D721Med (cell line): ENCODE measurements around the gene KCNIP4.

Experiments
- DNase-seq: peaks from one replicate; pipeline ENCODE4 v3.0.0; 2011; ENCODE audit warnings: low spot score; ENCODE audit not compliant: insufficient read length
- FAIRE-seq: peaks from 2 replicates; lab custom pipeline; 2011; peaks lifted over from hg19 to GRCh38; lab: Jason Lieb, UNC
- TF ChIP-seq, protein P1 (sequence below): IDR thresholded peaks from 2 replicates; pipeline ENCODE4 v1.5.1; 2012; ENCODE audit warnings: mild to moderate bottlenecking, control low read depth; ENCODE audit not compliant: insufficient read depth; ENCODE audit errors: missing control alignments

KCNIP4 gene

DNA sequence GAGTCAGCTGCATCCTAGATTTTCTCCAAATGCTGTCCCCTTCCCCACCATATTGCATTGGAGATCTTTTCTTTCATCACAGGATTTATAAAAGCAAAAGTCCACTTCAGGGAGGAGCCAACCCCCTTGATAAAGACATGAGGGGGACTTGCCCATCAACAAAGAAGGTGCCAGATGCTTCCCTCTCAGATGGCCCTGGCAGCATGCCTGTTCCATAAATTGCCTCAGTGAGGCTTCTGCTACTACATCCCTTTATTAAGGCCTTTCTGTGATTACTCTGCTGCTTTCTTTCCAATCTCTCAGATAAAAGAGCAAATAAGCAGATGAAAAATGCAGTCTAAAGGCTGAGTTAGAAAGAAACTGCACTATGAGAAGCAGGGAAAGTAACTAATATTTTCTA is 736.7 kb downstream of the KCNIP4 start:
- DNase-seq (no peak), FAIRE-seq (no peak)
- TF ChIP-seq, protein P1, sequence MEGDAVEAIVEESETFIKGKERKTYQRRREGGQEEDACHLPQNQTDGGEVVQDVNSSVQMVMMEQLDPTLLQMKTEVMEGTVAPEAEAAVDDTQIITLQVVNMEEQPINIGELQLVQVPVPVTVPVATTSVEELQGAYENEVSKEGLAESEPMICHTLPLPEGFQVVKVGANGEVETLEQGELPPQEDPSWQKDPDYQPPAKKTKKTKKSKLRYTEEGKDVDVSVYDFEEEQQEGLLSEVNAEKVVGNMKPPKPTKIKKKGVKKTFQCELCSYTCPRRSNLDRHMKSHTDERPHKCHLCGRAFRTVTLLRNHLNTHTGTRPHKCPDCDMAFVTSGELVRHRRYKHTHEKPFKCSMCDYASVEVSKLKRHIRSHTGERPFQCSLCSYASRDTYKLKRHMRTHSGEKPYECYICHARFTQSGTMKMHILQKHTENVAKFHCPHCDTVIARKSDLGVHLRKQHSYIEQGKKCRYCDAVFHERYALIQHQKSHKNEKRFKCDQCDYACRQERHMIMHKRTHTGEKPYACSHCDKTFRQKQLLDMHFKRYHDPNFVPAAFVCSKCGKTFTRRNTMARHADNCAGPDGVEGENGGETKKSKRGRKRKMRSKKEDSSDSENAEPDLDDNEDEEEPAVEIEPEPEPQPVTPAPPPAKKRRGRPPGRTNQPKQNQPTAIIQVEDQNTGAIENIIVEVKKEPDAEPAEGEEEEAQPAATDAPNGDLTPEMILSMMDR: no peak

DNA sequence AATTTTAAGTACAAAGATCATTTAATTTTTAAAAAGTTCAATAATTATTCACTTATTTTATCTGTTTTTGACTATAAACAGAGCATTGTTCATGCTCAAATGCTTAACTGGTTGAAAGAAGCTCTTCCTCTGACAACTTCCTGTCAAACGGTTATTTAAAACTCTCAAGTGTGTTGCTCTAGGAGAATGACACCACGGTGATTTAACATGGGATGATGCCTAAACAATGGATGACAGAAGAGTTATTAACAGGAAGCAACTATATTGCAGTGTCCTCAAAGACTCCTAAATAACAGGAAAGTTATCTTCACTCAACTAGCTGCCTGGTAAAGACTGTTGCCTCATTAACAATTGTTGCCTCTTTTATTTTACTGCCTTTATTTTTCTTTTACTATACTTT is 738.7 kb downstream of the KCNIP4 start:
- TF ChIP-seq, protein P1: no peak
- FAIRE-seq (no peak), DNase-seq (no peak)

DNA sequence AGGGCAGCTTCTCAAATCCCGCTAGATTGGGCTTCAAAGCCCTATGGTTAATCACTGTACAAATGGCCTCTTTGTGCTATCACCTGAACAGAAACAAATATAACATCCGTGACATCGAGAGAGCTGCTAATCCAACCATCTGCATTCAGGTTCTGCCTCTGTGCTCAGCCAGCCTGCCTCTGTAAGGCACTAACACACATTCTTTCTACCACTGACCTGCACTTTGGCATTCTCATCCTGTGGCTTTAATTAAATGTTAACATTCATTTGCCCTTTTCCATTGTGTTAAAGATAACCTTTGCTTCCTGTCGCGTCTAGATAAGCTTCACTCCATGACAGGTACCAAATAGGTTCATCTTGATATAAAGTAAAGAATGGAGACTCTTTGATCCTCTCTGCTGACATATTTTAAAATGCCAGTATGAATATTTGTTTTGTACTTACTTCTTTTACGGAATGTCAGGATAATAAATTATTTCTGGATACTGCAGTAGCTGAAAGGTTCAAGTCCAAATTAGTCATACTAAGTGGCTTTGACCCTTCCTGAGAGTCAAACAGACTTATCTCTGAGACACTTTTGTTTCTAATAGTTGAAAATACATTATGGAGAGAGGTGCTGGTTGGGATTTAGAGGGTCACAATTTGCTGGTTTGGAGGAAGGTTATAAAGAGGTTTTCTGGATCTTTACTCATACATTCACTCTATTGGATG is 742.6 kb downstream of the KCNIP4 start:
- DNase-seq: no peak
- FAIRE-seq: no peak
- TF ChIP-seq, protein P1: no peak

DNA sequence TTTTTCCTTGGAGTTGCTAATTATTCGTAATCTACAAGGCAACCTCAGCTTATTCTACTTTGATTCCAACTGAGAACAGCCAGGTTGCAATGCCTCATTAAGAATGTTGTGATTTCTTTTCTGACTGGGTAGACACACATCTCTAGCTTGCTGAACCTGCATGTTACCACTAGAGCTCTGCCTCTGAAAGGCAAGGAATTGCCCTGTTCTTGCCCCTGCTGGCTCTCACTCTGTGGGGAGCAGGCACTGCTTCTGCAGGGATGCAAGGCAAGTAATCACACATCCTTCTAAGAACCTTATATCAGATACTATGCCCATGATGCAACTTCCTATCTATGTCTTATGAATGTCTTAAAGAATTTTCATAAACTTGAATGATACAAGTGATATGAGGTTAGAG is 745.2 kb downstream of the KCNIP4 start:
- FAIRE-seq (no peak), DNase-seq (no peak)
- TF ChIP-seq, protein P1: no peak

DNA sequence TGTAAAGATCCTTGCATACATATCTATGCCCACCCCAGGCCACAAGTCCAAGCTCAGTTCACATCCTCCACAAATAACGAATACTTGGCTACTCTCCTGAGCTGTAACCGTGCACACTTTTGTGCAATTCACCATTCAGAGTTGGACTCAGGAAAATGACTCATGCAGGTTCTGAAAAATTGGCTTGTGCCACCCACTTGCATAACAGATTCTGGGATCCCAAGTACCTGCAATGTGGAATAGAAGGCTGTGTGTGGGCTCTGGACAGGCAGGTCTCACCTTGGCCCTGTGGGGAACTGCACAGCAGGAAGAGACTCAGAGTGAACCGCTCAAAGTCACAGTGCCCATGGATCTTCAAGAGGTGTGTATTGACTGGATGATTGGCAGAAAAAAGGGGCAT is 745.6 kb downstream of the KCNIP4 start:
- DNase-seq (no peak), FAIRE-seq (no peak)

DNA sequence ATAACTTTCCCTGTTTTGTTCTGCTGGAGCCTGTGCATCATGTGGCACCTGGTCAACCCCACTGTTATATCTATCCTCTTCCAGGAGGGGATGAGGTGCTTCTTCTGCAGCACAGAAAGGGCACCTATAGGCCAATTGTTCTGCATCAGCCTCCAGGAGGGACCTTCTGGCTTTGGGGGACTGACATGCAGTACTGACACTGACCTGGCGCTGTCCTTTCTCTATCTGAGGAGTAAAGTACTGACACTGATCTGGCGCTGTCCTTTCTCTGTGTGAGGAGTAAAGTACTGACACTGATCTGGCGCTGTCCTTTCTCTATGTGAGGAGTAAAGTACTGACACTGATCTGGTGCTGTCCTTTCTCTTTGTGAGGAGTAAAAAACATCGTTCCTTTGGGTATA is 749.9 kb downstream of the KCNIP4 start:
- FAIRE-seq (no peak), DNase-seq (no peak)
- TF ChIP-seq, protein P1: no peak

More for the DNA sequence above, 745.6 kb downstream of the KCNIP4 start:
- TF ChIP-seq, protein P1: no peak

DNA sequence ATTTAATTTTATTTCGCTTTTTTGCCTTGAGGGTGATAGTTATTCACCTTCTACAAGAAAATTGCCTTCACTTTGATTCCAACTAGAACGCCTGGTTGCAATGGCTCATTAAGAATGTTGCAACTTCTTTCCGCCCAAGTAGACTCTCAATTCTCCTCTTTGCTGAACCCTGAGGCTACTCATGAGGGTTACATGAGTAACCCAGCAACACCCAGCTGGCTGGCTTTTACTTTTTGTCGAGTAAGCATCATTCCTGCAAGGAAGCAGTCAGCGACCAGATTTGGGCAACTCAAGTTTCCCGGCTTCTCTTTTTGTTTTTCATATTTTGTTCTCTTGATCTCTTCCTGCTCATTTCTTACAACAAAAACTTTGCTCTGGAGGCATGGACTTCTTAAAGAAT is 752.9 kb downstream of the KCNIP4 start:
- DNase-seq (no peak), FAIRE-seq (no peak)
- TF ChIP-seq, protein P1: no peak
